Measurements from ENCODE around the gene TRAF3.

TRAF3 gene

GRCh38 chr14:102911991-102912761 lies 134.9 kb downstream of the TRAF3 start:
- no peaks in the 10 kb centered on the region for H3K27me3 ChIP-seq (ENCODE audit: insufficient read depth, low read length)
- no peak overlapping the region for H2AFZ ChIP-seq (ENCODE audit: low read length, unreplicated experiment)
- no peaks in the 10 kb centered on the region for H3K36me3 ChIP-seq (ENCODE audit: insufficient read depth, low read length)
- H3K27ac ChIP-seq (ENCODE audit: low read depth, low read length), result no peak overlapping the region
- H3K79me2 ChIP-seq (ENCODE audit: control insufficient read depth, insufficient read depth, low read length, unreplicated experiment), result no peaks in the 10 kb centered on the region
- H3K4me3 ChIP-seq (ENCODE audit: low read depth, low read length), result no peak overlapping the region
- H3K4me1 ChIP-seq (ENCODE audit: control insufficient read depth, insufficient read depth, low read length, unreplicated experiment), result no peaks in the 10 kb centered on the region

- no peaks in the 10 kb centered on the region for H3K27me3 ChIP-seq (ENCODE audit: insufficient read depth, low read length)
Observed at GRCh38 chr14:102913341-102914211, 136.3 kb downstream of the TRAF3 start.

GRCh38 chr14:102914474-102915291 lies 137.4 kb downstream of the TRAF3 start:
- Histone ChIP-seq H3K4me3 (ENCODE audit: low read depth, low read length) (no peak overlapping the region), H3K36me3 (ENCODE audit: insufficient read depth, low read length) (no peaks in the 10 kb centered on the region), H3K27ac (ENCODE audit: low read depth, low read length) (no peak overlapping the region), H3K4me1 (ENCODE audit: control insufficient read depth, insufficient read depth, low read length, unreplicated experiment) (no peaks in the 10 kb centered on the region), H2AFZ (ENCODE audit: low read length, unreplicated experiment) (no peak overlapping the region), H3K79me2 (ENCODE audit: control insufficient read depth, insufficient read depth, low read length, unreplicated experiment) (no peaks in the 10 kb centered on the region), H3K27me3 (ENCODE audit: insufficient read depth, low read length) (no peaks in the 10 kb centered on the region)

More at GRCh38 chr14:102913341-102914211, 136.3 kb downstream of the TRAF3 start:
- no peak overlapping the region for H2AFZ ChIP-seq (ENCODE audit: low read length, unreplicated experiment)
- no peak overlapping the region for H3K27ac ChIP-seq (ENCODE audit: low read depth, low read length)
- no peak overlapping the region for H3K4me3 ChIP-seq (ENCODE audit: low read depth, low read length)
- H3K79me2 ChIP-seq (ENCODE audit: control insufficient read depth, insufficient read depth, low read length, unreplicated experiment), result no peaks in the 10 kb centered on the region
- H3K4me1 ChIP-seq (ENCODE audit: control insufficient read depth, insufficient read depth, low read length, unreplicated experiment), result no peaks in the 10 kb centered on the region
- no peaks in the 10 kb centered on the region for H3K36me3 ChIP-seq (ENCODE audit: insufficient read depth, low read length)

GRCh38 chr14:102915292-102916110 lies 138.3 kb downstream of the TRAF3 start:
- Histone ChIP-seq H3K4me1 (ENCODE audit: control insufficient read depth, insufficient read depth, low read length, unreplicated experiment) (no peaks in the 10 kb centered on the region), H3K79me2 (ENCODE audit: control insufficient read depth, insufficient read depth, low read length, unreplicated experiment) (no peaks in the 10 kb centered on the region), H2AFZ (ENCODE audit: low read length, unreplicated experiment) (no peak overlapping the region), H3K27ac (ENCODE audit: low read depth, low read length) (no peak overlapping the region), H3K27me3 (ENCODE audit: insufficient read depth, low read length) (no peaks in the 10 kb centered on the region), H3K36me3 (ENCODE audit: insufficient read depth, low read length) (no peaks in the 10 kb centered on the region), H3K4me3 (ENCODE audit: low read depth, low read length) (no peak overlapping the region)

GRCh38 chr14:102916347-102917055 lies 139.3 kb downstream of the TRAF3 start:
- peaks cover 8% of the 10 kb centered on the region; the same call in 1 of the 2 replicates for H3K27me3 ChIP-seq (ENCODE audit: insufficient read depth, low read length)

GRCh38 chr14:102917056-102917385 lies 139.8 kb downstream of the TRAF3 start:
- H3K36me3 ChIP-seq (ENCODE audit: insufficient read depth, low read length), result no peaks in the 10 kb centered on the region
- no peak overlapping the region for H3K4me3 ChIP-seq (ENCODE audit: low read depth, low read length)
- peaks cover 14% of the 10 kb centered on the region for H3K27me3 ChIP-seq (ENCODE audit: insufficient read depth, low read length)
- no peak overlapping the region for H3K27ac ChIP-seq (ENCODE audit: low read depth, low read length)
- no peaks in the 10 kb centered on the region for H3K4me1 ChIP-seq (ENCODE audit: control insufficient read depth, insufficient read depth, low read length, unreplicated experiment)
- no peaks in the 10 kb centered on the region for H3K79me2 ChIP-seq (ENCODE audit: control insufficient read depth, insufficient read depth, low read length, unreplicated experiment)
- H2AFZ ChIP-seq (ENCODE audit: low read length, unreplicated experiment), result no peak overlapping the region

More at GRCh38 chr14:102916347-102917055, 139.3 kb downstream of the TRAF3 start:
- Histone ChIP-seq H3K36me3 (ENCODE audit: insufficient read depth, low read length) (no peaks in the 10 kb centered on the region), H3K4me1 (ENCODE audit: control insufficient read depth, insufficient read depth, low read length, unreplicated experiment) (no peaks in the 10 kb centered on the region), H3K4me3 (ENCODE audit: low read depth, low read length) (no peak overlapping the region), H3K27ac (ENCODE audit: low read depth, low read length) (no peak overlapping the region), H2AFZ (ENCODE audit: low read length, unreplicated experiment) (no peak overlapping the region), H3K79me2 (ENCODE audit: control insufficient read depth, insufficient read depth, low read length, unreplicated experiment) (no peaks in the 10 kb centered on the region)

- H3K36me3 ChIP-seq (ENCODE audit: insufficient read depth, low read length), result no peaks in the 10 kb centered on the region
- no peak overlapping the region for H3K4me3 ChIP-seq (ENCODE audit: low read depth, low read length)
- no peak overlapping the region for H2AFZ ChIP-seq (ENCODE audit: low read length, unreplicated experiment)
- H3K79me2 ChIP-seq (ENCODE audit: control insufficient read depth, insufficient read depth, low read length, unreplicated experiment), result no peaks in the 10 kb centered on the region
- no peak overlapping the region for H3K27ac ChIP-seq (ENCODE audit: low read depth, low read length)
- H3K4me1 ChIP-seq (ENCODE audit: control insufficient read depth, insufficient read depth, low read length, unreplicated experiment), result no peaks in the 10 kb centered on the region
- peaks cover 20% of the 10 kb centered on the region for H3K27me3 ChIP-seq (ENCODE audit: insufficient read depth, low read length)
Observed at GRCh38 chr14:102917469-102918211, 140.4 kb downstream of the TRAF3 start.

- no peaks in the 10 kb centered on the region for H3K36me3 ChIP-seq (ENCODE audit: insufficient read depth, low read length)
- H3K27ac ChIP-seq (ENCODE audit: low read depth, low read length), result no peak overlapping the region
- no peaks in the 10 kb centered on the region for H3K4me1 ChIP-seq (ENCODE audit: control insufficient read depth, insufficient read depth, low read length, unreplicated experiment)
- H3K79me2 ChIP-seq (ENCODE audit: control insufficient read depth, insufficient read depth, low read length, unreplicated experiment), result no peaks in the 10 kb centered on the region
- no peak overlapping the region for H3K4me3 ChIP-seq (ENCODE audit: low read depth, low read length)
- H2AFZ ChIP-seq (ENCODE audit: low read length, unreplicated experiment), result no peak overlapping the region
- H3K27me3 ChIP-seq (ENCODE audit: insufficient read depth, low read length), result peaks cover 28% of the 10 kb centered on the region
Observed at GRCh38 chr14:102918438-102918837, 141.2 kb downstream of the TRAF3 start.

GRCh38 chr14:102920273-102920997 lies 143.2 kb downstream of the TRAF3 start:
- H3K4me3 ChIP-seq (ENCODE audit: low read depth, low read length), result no peak overlapping the region
- H3K27ac ChIP-seq (ENCODE audit: low read depth, low read length), result no peak overlapping the region
- H2AFZ ChIP-seq (ENCODE audit: low read length, unreplicated experiment), result no peak overlapping the region
- peaks cover 45% of the 10 kb centered on the region for H3K27me3 ChIP-seq (ENCODE audit: insufficient read depth, low read length)
- H3K4me1 ChIP-seq (ENCODE audit: control insufficient read depth, insufficient read depth, low read length, unreplicated experiment), result no peaks in the 10 kb centered on the region
- H3K79me2 ChIP-seq (ENCODE audit: control insufficient read depth, insufficient read depth, low read length, unreplicated experiment), result no peaks in the 10 kb centered on the region
- H3K36me3 ChIP-seq (ENCODE audit: insufficient read depth, low read length), result no peaks in the 10 kb centered on the region

Data from ACC112 (cell line).